ENCODE results near the gene MMRN1.

DNA sequence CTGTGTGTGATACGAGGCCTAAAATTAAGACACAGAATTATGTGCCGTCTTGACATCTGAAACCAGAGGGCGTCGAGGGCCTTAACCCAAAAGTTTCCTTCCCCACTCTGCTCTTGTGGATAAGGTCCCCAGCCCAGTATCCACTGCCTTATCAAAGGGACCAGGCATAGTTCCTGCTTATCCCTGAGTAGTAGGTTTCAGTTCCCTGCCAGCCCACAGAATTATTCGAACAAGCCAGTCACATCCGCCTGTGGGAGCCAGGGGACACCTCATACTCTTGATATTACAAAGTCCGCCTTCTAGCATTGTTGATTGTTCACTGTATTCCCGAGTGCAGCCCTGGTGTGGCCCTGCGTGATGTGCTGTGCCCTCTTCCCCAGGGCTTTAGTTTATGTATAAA lies 5.4 kb upstream of the MMRN1 start:
- TF ChIP-seq, protein P1, sequence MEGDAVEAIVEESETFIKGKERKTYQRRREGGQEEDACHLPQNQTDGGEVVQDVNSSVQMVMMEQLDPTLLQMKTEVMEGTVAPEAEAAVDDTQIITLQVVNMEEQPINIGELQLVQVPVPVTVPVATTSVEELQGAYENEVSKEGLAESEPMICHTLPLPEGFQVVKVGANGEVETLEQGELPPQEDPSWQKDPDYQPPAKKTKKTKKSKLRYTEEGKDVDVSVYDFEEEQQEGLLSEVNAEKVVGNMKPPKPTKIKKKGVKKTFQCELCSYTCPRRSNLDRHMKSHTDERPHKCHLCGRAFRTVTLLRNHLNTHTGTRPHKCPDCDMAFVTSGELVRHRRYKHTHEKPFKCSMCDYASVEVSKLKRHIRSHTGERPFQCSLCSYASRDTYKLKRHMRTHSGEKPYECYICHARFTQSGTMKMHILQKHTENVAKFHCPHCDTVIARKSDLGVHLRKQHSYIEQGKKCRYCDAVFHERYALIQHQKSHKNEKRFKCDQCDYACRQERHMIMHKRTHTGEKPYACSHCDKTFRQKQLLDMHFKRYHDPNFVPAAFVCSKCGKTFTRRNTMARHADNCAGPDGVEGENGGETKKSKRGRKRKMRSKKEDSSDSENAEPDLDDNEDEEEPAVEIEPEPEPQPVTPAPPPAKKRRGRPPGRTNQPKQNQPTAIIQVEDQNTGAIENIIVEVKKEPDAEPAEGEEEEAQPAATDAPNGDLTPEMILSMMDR (IDR thresholded peaks at IDR 0.05): no peak
- TF ChIP-seq POLR2A (IDR thresholded peaks at IDR 0.05): no peak

Data from lower leg skin (tissue), 3 donors.